ENCODE data around the gene GRID2IP.

GRID2IP gene

DNA sequence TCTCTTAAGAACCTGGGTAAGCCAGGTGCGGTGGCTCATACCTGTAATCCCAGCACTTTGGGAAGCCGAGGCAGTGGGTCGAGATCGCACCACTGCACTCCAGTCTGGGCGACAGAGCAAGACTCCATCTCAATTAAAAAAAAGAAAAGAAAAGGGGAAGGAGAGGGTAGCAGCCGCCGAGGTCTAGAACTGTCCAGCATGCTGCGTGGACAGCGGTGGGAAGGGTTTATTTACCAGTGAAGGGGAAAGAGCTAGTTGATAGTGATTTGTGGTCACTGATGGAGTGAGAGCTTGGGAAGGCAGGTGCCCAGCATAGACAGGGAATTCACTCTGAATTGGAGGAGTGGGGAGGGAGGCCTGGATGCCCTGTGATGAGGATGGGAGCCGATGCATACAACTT, 60.1 kb downstream of the GRID2IP start:
- Histone ChIP-seq H3K79me2 (ENCODE audit: control insufficient read depth, insufficient read depth, low read length) (no peaks in the 10 kb centered on the region), H3K4me3 (ENCODE audit: low read length) (no peak overlapping the region), H2BK5ac (ENCODE audit: low read length) (no peak overlapping the region), H3K23ac (ENCODE audit: low read length) (no peak overlapping the region), H3K18ac (ENCODE audit: low read length) (no peak overlapping the region), H3K79me1 (ENCODE audit: low read length) (no peaks in the 10 kb centered on the region), H3K27ac (ENCODE audit: low read depth, low read length) (no peak overlapping the region), H3K56ac (ENCODE audit: low read length) (no peak overlapping the region), H2BK15ac (replicated peaks; ENCODE audit: low read depth) (no peak overlapping the region), H3K4me1 (ENCODE audit: control insufficient read depth, low read depth, low read length) (no peaks in the 10 kb centered on the region), H4K5ac (ENCODE audit: low read length) (no peak overlapping the region), H3K4ac (ENCODE audit: low read depth, low read length) (no peak overlapping the region), H3K9ac (ENCODE audit: low read length) (no peak overlapping the region), H3K36me3 (ENCODE audit: control insufficient read depth, insufficient read depth, low read length) (no peaks in the 10 kb centered on the region), H4K8ac (ENCODE audit: low read depth, low read length) (no peak overlapping the region), H3K4me2 (ENCODE audit: low read length) (no peak overlapping the region), H2AK5ac (ENCODE audit: low read length) (no peak overlapping the region), H2BK120ac (ENCODE audit: low read depth, low read length) (no peak overlapping the region), H3K27me3 (ENCODE audit: insufficient read depth, low read length, poor library complexity) (no peaks in the 10 kb centered on the region)
- WGBS (ENCODE audit: extremely low coverage, insufficient coverage, low lambda C conversion rate): no CpG with 5 or more reads among the region's 10 CpGs
- no peak for DNase-seq

DNA sequence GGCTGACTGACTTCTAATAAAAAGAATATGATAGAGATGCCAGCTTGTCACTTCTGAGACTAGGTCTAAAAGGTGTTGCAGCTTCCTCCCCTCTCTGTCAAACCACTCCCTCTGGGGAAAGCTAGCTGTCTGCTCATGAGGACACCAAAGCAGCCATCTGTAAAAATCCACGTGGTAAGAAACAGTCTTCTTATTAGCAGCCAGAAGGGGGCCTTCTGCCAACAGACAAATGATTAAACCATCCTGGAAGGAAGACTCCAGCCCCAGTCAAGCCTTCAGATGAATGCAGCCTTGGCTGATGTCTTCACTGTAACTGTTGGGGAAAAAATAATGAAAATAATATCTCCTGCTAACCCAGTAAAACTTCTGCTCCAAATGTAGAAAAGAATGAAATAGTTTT, 61.6 kb downstream of the GRID2IP start:
- no peak overlapping the region for H3K9ac ChIP-seq (ENCODE audit: low read length)
- H4K8ac ChIP-seq (ENCODE audit: low read depth, low read length): no peak overlapping the region
- H3K36me3 ChIP-seq (ENCODE audit: control insufficient read depth, insufficient read depth, low read length): no peaks in the 10 kb centered on the region
- no peak overlapping the region for H2BK5ac ChIP-seq (ENCODE audit: low read length)
- no peak overlapping the region for H2AK5ac ChIP-seq (ENCODE audit: low read length)
- no peak overlapping the region for H3K4ac ChIP-seq (ENCODE audit: low read depth, low read length)
- no peaks in the 10 kb centered on the region for H3K4me1 ChIP-seq (ENCODE audit: control insufficient read depth, low read depth, low read length)
- no peaks in the 10 kb centered on the region for H3K79me1 ChIP-seq (ENCODE audit: low read length)
- H3K56ac ChIP-seq (ENCODE audit: low read length): no peak overlapping the region
- H3K27me3 ChIP-seq (ENCODE audit: insufficient read depth, low read length, poor library complexity): no peaks in the 10 kb centered on the region
- no peak overlapping the region for H3K23ac ChIP-seq (ENCODE audit: low read length)
- H3K18ac ChIP-seq (ENCODE audit: low read length): no peak overlapping the region
- H3K27ac ChIP-seq (ENCODE audit: low read depth, low read length): no peak overlapping the region
- H4K5ac ChIP-seq (ENCODE audit: low read length): no peak overlapping the region
- no peaks in the 10 kb centered on the region for H3K79me2 ChIP-seq (ENCODE audit: control insufficient read depth, insufficient read depth, low read length)
- DNase-seq: peak; percentile 64
- H3K4me3 ChIP-seq (ENCODE audit: low read length): no peak overlapping the region
- no peak overlapping the region for H2BK15ac ChIP-seq (replicated peaks; ENCODE audit: low read depth)
- WGBS (ENCODE audit: extremely low coverage, insufficient coverage, low lambda C conversion rate): no CpG with 5 or more reads among the region's 1 CpG
- H2BK120ac ChIP-seq (ENCODE audit: low read depth, low read length): no peak overlapping the region
- no peak overlapping the region for H3K4me2 ChIP-seq (ENCODE audit: low read length)

DNA sequence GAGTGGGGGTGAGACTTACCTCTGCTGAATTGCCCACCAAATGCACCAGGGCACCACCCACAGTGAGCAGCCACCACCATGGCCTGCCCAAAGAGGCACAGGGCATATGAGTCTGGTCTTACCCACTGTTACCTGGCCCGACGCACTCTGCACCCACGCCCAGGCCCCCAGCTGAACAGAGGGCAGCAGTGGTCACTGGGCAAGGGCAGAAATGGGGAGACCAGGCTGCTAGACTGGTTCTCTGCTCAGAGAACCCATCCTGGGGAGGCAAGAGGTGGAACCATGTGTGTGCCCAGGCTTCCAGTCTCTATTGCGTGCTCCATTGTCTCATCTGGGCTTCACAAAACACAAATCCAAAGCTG, 64.1 kb downstream of the GRID2IP start:
- H3K4me3 ChIP-seq (ENCODE audit: low read length): no peak overlapping the region
- no peak overlapping the region for H3K56ac ChIP-seq (ENCODE audit: low read length)
- H2BK15ac ChIP-seq (replicated peaks; ENCODE audit: low read depth): no peak overlapping the region
- no peak overlapping the region for H4K8ac ChIP-seq (ENCODE audit: low read depth, low read length)
- no CpG with 5 or more reads among the region's 4 CpGs for WGBS (ENCODE audit: extremely low coverage, insufficient coverage, low lambda C conversion rate)
- H3K18ac ChIP-seq (ENCODE audit: low read length): no peak overlapping the region
- H3K27me3 ChIP-seq (ENCODE audit: insufficient read depth, low read length, poor library complexity): no peaks in the 10 kb centered on the region
- no peak overlapping the region for H4K5ac ChIP-seq (ENCODE audit: low read length)
- H3K4me1 ChIP-seq (ENCODE audit: control insufficient read depth, low read depth, low read length): no peaks in the 10 kb centered on the region
- H2AK5ac ChIP-seq (ENCODE audit: low read length): no peak overlapping the region
- no peak overlapping the region for H3K9ac ChIP-seq (ENCODE audit: low read length)
- no peak overlapping the region for H2BK120ac ChIP-seq (ENCODE audit: low read depth, low read length)
- no peaks in the 10 kb centered on the region for H3K36me3 ChIP-seq (ENCODE audit: control insufficient read depth, insufficient read depth, low read length)
- H3K27ac ChIP-seq (ENCODE audit: low read depth, low read length): no peak overlapping the region
- no peaks in the 10 kb centered on the region for H3K79me1 ChIP-seq (ENCODE audit: low read length)
- H3K4ac ChIP-seq (ENCODE audit: low read depth, low read length): no peak overlapping the region
- H2BK5ac ChIP-seq (ENCODE audit: low read length): no peak overlapping the region
- DNase-seq: no peak
- no peak overlapping the region for H3K4me2 ChIP-seq (ENCODE audit: low read length)
- H3K79me2 ChIP-seq (ENCODE audit: control insufficient read depth, insufficient read depth, low read length): peaks cover 13% of the 10 kb centered on the region
- H3K23ac ChIP-seq (ENCODE audit: low read length): no peak overlapping the region

DNA sequence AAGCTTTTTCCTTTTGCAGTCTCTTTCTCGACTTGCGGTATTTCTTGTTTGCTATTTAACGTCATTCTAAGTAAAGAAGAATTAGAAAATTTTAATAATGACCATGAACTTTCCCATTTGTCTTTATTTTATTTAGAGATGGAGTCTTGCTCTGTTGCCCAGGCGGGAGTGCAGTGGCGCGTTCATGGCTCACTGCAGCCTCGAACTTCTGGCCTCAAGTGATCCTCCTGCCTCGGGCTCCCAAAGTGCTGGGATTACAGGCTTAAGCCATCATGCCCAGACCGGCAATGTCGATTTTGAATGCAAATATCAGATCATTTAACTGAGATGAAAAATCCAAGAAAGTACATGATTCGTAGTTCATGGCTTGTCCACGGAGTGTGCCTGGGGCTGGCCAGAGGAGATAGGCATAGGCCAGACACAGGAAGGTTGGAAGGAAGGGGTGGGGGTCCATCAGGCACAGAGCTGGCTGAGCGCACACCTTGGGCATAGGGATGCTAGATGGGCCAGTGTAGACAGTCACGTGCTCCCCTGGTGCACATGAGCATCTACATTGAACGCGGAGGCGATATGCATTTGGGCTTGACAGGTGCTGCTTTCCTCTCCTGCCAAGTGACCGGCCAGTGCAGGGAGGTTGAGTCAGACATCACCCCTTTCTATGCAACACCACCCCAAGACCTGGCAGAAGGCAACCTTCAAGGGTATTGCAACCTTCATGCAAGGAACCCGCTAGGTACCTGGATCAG, 64.7 kb downstream of the GRID2IP start:
- H3K4ac ChIP-seq (ENCODE audit: low read depth, low read length): no peak overlapping the region
- no peak overlapping the region for H2BK5ac ChIP-seq (ENCODE audit: low read length)
- H3K27ac ChIP-seq (ENCODE audit: low read depth, low read length): no peak overlapping the region
- H2BK15ac ChIP-seq (replicated peaks; ENCODE audit: low read depth): no peak overlapping the region
- H4K8ac ChIP-seq (ENCODE audit: low read depth, low read length): no peak overlapping the region
- WGBS (ENCODE audit: extremely low coverage, insufficient coverage, low lambda C conversion rate): no CpG with 5 or more reads among the region's 19 CpGs
- H3K56ac ChIP-seq (ENCODE audit: low read length): no peak overlapping the region
- no peak overlapping the region for H4K5ac ChIP-seq (ENCODE audit: low read length)
- H3K9ac ChIP-seq (ENCODE audit: low read length): no peak overlapping the region
- no peaks in the 10 kb centered on the region for H3K79me1 ChIP-seq (ENCODE audit: low read length)
- no peak overlapping the region for H3K18ac ChIP-seq (ENCODE audit: low read length)
- no peak overlapping the region for H3K4me3 ChIP-seq (ENCODE audit: low read length)
- H3K36me3 ChIP-seq (ENCODE audit: control insufficient read depth, insufficient read depth, low read length): no peaks in the 10 kb centered on the region
- peaks cover 16% of the 10 kb centered on the region for H3K79me2 ChIP-seq (ENCODE audit: control insufficient read depth, insufficient read depth, low read length)
- H3K23ac ChIP-seq (ENCODE audit: low read length): no peak overlapping the region
- no peak for DNase-seq
- H3K4me1 ChIP-seq (ENCODE audit: control insufficient read depth, low read depth, low read length): no peaks in the 10 kb centered on the region
- H3K27me3 ChIP-seq (ENCODE audit: insufficient read depth, low read length, poor library complexity): no peaks in the 10 kb centered on the region
- no peak overlapping the region for H3K4me2 ChIP-seq (ENCODE audit: low read length)
- no peak overlapping the region for H2AK5ac ChIP-seq (ENCODE audit: low read length)
- no peak overlapping the region for H2BK120ac ChIP-seq (ENCODE audit: low read depth, low read length)

DNA sequence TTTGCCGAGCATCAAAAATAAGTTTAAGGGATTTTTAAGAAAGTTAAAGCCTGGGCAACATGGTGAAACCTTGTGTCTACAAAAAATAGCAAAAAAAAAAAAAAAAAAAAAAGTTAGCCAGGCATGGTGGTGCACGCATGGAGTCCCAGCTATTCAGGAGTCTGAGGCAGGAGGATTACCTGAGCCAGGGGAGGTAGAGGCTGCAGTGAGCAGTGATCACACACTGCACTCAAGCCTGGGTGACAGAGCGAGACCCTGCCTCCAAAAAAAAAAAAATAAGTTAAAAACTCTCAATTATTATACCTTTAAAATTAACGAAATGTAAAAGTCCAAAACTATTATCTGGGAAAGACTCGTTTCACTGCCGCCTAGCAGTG, 68.5 kb downstream of the GRID2IP start:
- H3K9ac ChIP-seq (ENCODE audit: low read length): peak overlapping the region; percentile 94
- H3K56ac ChIP-seq (ENCODE audit: low read length): peak overlapping the region; percentile 97
- no peaks in the 10 kb centered on the region for H3K4me1 ChIP-seq (ENCODE audit: control insufficient read depth, low read depth, low read length)
- H2BK120ac ChIP-seq (ENCODE audit: low read depth, low read length): no peak overlapping the region
- H3K79me2 ChIP-seq (ENCODE audit: control insufficient read depth, insufficient read depth, low read length): peaks cover 45% of the 10 kb centered on the region
- no peak overlapping the region for H4K5ac ChIP-seq (ENCODE audit: low read length)
- peaks cover 2% of the 10 kb centered on the region for H3K36me3 ChIP-seq (ENCODE audit: control insufficient read depth, insufficient read depth, low read length)
- WGBS (ENCODE audit: extremely low coverage, insufficient coverage, low lambda C conversion rate): no CpG with 5 or more reads among the region's 6 CpGs
- peak overlapping the region; percentile 94 for H3K4me3 ChIP-seq (ENCODE audit: low read length)
- no peak overlapping the region for H2BK5ac ChIP-seq (ENCODE audit: low read length)
- H3K4me2 ChIP-seq (ENCODE audit: low read length): peak overlapping the region; percentile 70
- H3K4ac ChIP-seq (ENCODE audit: low read depth, low read length): no peak overlapping the region
- H3K79me1 ChIP-seq (ENCODE audit: low read length): peaks cover 7% of the 10 kb centered on the region
- peak overlapping the region; percentile 62 for H3K18ac ChIP-seq (ENCODE audit: low read length)
- H2AK5ac ChIP-seq (ENCODE audit: low read length): no peak overlapping the region
- H4K8ac ChIP-seq (ENCODE audit: low read depth, low read length): no peak overlapping the region
- DNase-seq: no peak
- no peaks in the 10 kb centered on the region for H3K27me3 ChIP-seq (ENCODE audit: insufficient read depth, low read length, poor library complexity)
- H3K23ac ChIP-seq (ENCODE audit: low read length): no peak overlapping the region
- no peak overlapping the region for H3K27ac ChIP-seq (ENCODE audit: low read depth, low read length)
- no peak overlapping the region for H2BK15ac ChIP-seq (replicated peaks; ENCODE audit: low read depth)

DNA sequence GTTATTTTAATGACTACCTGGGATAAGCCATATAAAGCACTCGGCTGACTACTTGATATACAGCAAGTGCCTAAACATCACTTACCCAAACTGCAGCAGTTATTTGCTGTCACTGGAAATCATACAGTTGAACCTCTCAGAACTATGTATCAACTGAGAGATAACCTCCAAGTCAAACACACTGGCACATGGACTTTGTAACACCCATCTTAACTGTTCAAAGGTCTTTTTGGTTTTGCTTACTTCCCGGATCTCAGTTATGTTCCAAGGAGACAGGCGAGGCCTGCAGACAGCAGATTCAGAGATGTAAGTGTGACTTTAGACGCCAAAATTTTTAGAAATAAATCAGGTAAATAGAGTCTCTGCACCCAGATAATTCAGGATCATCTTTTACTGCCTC, 69.0 kb downstream of the GRID2IP start:
- Histone ChIP-seq H3K79me1 (ENCODE audit: low read length) (peaks cover 7% of the 10 kb centered on the region), H3K4ac (ENCODE audit: low read depth, low read length) (no peak overlapping the region), H4K8ac (ENCODE audit: low read depth, low read length) (no peak overlapping the region), H2BK5ac (ENCODE audit: low read length) (no peak overlapping the region), H3K27ac (ENCODE audit: low read depth, low read length) (no peak overlapping the region), H2AK5ac (ENCODE audit: low read length) (no peak overlapping the region), H2BK15ac (replicated peaks; ENCODE audit: low read depth) (no peak overlapping the region), H3K23ac (ENCODE audit: low read length) (no peak overlapping the region), H3K4me1 (ENCODE audit: control insufficient read depth, low read depth, low read length) (no peaks in the 10 kb centered on the region), H3K9ac (ENCODE audit: low read length) (peak overlapping the region; percentile 11), H2BK120ac (ENCODE audit: low read depth, low read length) (no peak overlapping the region), H4K5ac (ENCODE audit: low read length) (no peak overlapping the region), H3K56ac (ENCODE audit: low read length) (no peak overlapping the region), H3K27me3 (ENCODE audit: insufficient read depth, low read length, poor library complexity) (no peaks in the 10 kb centered on the region), H3K4me2 (ENCODE audit: low read length) (peak overlapping the region; percentile 0), H3K18ac (ENCODE audit: low read length) (no peak overlapping the region), H3K36me3 (ENCODE audit: control insufficient read depth, insufficient read depth, low read length) (peaks cover 2% of the 10 kb centered on the region), H3K79me2 (ENCODE audit: control insufficient read depth, insufficient read depth, low read length) (peaks cover 47% of the 10 kb centered on the region), H3K4me3 (ENCODE audit: low read length) (no peak overlapping the region)
- no peak for DNase-seq
- no CpG with 5 or more reads among the region's 4 CpGs for whole genome bisulfite sequencing (ENCODE audit: extremely low coverage, insufficient coverage, low lambda C conversion rate)
